NCI-H748 treated with DMSO at 0.1 percent for 48 hours (cell line): ENCODE results near the gene TMEM235.
"Not testable (repeated sequence)": the region's sequence is repeated elsewhere in the genome, so short reads cannot be mapped to it uniquely, and the experiment has no call there.

Experiments used
- DNase-seq: peaks from one replicate; lab custom pipeline; 2025; lab: John Stamatoyannopoulos, UW

The TMEM235 gene

DNA sequence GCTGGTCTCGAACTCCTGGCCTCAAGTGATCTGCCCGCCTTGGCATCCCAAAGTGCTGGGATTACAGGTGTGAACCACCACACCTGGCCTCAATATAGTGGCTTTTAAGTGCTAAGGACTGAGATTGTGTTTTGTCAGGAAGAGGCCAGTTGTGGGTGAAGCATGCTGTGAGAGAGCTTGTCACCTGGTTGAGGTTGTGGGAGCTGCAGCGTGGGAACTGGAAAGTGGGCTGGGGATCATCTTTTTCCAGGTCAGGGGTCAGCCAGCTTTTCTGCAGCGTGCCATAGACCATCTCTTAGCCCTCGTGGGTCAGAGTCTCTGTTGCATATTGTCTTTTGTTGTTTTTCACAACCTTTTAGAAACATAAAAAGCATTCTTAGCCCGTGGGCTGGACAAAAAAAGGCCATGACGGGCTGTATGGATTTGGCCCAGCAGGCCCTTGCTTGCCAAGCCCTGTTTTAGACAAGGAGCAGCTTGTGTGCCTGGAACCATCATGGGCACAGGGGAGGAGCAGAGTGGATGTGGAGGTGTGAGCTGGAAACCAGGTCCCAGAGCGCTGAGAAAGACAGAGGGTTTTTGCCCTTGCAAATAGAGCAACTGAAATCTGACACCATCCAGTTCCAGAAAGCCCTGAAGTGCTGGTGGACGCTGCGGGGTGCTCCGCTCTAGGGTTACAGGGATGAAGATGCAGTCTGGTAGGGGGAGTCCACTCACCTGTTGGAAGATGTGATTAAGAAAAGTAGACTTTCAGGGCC is 11.9 kb upstream of the TMEM235 start:
- no peak for DNase-seq

DNA sequence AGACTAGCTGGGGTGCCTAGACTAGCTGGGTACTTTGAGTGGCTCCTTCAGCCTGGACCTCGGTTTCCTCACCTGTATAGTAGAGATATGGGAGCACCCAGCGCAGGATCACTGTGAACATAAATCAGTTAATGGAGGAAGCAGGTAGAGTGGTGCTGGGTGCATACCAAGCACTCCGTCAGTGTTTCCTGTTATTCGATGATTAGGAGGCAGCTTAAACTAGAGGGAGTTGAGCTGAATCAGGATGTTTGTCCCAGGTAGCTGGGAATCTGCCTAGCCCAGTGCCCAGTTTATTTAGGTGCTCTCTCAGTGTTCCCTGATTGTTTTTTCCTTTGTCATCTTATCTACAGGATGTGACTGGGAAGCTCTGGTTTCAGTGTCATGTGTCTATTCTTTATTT is 8.4 kb upstream of the TMEM235 start:
- no peak for DNase-seq

GRCh38 chr17:78223765-78224164 is 7.7 kb upstream of the TMEM235 start:
- no peak for DNase-seq

DNA sequence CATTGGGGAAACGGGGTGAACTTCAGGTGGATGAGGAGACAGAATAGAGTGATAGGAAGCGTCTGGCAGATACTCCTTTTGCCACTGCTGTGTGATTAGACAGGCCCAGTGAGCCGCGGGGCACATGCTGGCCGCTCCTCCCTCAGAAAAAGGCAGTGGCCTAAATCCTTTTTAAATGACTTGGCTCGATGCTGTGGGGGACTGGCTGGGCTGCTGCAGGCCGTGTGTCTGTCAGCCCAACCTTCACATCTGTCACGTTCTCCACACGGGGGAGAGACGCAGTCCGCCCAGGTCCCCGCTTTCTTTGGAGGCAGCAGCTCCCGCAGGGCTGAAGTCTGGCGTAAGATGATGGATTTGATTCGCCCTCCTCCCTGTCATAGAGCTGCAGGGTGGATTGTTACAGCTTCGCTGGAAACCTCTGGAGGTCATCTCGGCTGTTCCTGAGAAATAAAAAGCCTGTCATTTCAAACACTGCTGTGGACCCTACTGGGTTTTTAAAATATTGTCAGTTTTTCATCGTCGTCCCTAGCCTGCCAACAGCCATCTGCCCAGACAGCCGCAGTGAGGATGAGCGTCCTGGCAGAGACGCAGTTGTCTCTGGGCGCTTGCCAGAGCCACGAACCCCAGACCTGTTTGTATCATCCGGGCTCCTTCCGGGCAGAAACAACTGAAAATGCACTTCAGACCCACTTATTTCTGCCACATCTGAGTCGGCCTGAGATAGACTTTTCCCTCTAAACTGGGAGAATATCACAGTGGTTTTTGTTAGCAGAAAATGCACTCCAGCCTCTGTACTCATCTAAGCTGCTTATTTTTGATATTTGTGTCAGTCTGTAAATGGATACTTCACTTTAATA is 7.0 kb upstream of the TMEM235 start:
- no peak for DNase-seq

DNA sequence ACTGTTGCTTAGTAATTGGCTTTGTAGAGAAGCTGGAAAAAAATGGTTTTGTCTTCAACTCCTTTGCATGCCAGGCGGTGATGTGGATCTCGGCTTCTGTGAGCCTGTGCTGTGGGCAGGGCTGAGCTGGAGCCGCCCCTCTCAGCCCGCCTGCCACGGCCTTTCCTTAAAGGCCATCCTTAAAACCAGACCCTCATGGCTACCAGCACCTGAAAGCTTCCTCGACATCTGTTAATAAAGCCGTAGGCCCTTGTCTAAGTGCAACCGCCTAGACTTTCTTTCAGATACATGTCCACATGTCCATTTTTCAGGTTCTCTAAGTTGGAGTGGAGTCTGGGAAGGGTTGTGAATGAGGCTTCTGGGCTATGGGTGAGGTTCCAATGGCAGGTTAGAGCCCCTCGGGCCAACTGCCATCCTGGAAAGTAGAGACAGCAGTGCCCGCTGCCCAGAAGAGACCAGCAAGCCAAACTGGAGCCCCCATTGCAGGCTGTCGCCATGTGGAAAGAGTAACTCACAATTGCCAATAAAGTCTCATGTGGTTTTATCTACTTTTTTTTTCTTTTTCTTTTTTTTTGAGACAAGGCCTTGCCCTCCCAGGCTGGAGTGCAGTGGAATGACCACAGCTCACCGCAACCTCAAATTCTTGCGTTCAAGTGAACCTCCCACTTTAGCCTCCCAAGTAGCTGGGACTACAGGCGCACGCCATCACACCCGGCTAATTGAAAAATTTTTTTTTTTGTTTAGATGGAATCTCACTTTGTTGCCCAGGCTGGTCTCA is 6.2 kb upstream of the TMEM235 start:
- DNase-seq = no peak

DNA sequence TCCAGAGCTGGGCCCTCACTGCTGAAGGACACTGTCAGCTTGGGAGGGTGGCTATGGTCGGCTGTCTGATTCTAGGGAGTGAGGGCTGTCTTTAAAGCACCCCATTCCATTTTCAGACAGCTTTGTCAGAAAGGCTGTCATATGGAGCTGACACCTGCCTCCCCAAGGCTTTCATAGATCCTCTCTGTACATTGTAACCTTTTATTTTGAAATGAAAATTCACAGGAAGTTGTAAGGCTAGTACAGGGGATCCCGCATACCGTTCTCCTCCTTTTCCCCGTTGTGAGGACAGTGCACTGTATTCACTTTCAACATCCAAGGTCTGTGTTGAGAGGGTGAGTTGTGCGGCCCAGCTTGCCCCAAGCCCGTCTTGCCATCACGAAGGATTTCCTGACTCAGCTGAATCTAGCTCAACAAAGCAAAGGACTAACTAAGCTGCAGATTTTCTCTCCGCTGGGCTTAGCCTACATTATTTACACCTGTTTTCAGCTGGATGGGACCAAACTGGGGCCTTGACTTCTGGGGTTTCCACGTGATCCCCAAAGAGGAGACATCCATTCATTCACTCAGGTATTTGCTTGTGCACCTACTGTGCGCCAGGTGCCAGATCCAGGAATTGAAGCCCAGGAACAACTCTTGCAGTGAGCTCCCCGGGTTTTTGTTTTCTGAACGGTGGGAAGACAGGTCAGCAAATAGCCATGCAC is 5.2 kb upstream of the TMEM235 start:
- DNase-seq = no peak

GRCh38 chr17:78226759-78227454 is 4.5 kb upstream of the TMEM235 start:
- DNase-seq = no peak

- DNase-seq = no peak
Measured at GRCh38 chr17:78227455-78227916, 3.9 kb upstream of the TMEM235 start.

GRCh38 chr17:78228176-78228575 is 3.3 kb upstream of the TMEM235 start:
- DNase-seq = no peak

GRCh38 chr17:78230252-78230962 is 1.0 kb upstream of the TMEM235 start:
- no peak for DNase-seq

DNA sequence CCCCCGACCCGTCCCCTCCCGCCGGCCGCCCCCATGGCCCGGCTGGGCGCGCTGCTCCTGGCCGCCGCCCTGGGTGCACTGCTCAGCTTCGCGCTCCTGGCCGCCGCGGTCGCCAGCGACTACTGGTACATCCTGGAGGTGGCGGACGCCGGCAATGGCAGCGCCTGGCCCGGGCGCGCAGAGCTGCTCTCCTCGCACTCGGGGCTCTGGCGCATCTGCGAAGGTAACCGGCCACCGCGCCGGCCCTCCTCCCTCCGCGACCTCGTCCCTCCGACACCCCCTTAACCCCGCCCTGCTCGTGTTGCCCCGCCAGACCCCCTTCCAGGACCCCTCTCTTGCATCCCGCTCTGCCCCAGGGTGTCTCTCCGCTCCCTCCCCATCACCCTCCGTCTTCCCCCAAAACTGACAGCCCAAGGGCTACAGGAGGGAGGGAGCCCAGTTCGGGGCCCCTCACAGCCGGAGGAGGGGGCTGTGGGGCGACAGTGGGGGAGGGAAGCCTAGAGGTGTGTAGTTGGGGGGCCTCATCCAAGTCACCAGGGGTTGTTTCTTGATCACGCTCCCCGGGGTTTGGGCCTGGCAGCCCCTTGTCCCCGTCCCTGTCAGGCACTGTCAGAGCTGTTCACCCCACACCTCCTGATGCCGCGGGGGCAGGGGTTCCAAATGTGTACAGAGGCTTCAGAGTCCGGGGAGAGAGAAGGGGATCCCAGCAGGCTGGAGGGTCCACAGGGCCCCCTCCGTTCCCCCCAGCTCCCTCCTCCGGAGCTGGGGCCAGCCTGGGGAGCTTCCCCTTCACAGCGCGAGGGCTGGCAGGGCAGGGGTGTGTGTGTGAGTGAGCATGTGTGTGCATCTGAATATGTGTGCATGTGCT is 794 bp downstream of the TMEM235 start:
- DNase-seq = no peak

GRCh38 chr17:78232859-78233173 is 1.4 kb downstream of the TMEM235 start:
- no peak for DNase-seq

- no peak for DNase-seq
Measured at GRCh38 chr17:78233678-78234077, 2.2 kb downstream of the TMEM235 start.

DNA sequence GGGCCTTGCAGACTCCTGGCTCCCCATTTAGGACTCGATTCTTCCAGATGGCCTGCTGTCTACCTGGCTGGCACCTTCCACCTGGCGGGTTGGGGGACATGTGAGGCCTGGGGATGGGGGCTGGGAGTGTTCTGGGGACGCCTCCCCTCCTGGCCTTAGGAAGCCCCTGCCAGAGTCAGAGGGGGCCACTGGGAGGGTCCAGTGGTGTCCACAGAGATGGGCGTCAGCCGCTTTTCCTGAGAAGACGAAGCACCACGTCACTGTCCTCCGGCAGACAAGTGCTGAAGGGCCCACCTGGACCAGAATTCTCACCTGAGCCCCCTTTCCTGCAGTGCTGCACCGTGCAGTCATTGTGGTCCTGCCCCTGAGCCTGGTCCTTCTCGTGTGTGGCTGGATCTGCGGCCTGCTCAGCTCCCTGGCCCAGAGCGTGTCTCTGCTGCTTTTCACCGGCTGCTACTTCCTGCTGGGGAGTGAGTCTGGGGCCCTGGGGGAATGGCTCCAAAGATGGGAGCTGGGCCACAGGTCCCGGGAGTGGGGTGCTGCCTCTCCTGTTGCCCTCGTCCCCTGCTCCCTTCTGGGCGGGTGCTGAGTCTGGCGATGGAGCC is 2.9 kb downstream of the TMEM235 start:
- no peak for DNase-seq

GRCh38 chr17:78235022-78235421 is 3.6 kb downstream of the TMEM235 start:
- DNase-seq = not testable (repeated sequence)

DNA sequence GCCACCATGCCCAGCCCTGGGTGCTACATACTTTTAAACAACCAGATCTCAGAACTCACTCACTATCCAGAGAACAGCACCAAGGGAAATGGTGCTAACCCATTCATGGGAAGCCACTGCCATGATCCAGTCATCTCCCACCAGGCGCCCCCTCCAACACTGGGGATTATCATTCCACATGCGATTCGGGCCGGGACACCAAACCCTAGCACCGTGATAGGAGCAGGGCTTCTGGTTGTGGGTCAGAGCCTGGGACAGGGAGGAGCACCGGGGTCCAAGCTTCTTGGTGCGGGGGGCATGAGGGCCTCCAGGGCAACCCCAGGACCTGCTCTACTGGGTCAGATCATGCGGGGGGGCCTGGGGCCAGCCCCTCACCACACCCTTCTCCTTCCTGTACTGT is 4.5 kb downstream of the TMEM235 start:
- no peak for DNase-seq

DNA sequence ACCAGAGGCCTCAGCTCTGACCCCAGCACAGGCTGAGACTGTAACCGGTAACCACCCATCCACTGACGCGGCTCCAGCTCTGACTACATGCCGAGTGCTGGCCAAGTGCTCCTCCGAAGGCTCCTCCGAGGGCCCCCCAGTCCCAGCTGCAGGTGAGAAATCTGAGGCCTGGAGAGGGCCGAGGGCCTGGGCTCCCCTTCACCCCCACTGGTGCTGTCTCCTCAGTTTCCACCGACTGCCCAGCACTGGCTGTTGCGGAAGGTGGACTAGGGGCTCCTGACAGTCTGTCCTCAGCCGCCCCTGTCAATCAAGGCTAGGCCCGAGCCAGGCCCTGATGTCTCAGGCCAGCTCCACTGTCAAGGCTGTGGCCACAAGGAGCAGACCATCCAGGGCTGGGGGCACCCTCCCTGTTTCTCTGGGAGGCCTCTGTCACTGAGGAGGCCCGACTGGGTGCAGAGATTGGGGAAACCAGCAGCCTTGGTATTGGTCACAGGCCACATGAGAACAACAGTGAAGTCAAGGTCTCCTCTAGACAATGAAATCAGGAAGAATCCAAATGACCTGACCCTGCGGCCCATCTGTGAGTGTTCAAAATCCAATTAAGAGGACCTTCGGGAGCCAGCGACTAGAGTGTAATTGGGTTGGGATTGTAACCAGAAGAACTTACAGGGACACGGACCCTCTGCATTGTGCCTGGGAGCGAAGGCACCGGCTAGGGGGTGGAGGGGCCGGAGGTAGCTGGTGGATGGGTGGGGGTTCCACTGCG is 5.1 kb downstream of the TMEM235 start:
- no peak for DNase-seq

- no peak for DNase-seq
Measured at GRCh38 chr17:78237401-78238012, 6.1 kb downstream of the TMEM235 start.
